RWPE1 (cell line): Measurements from ENCODE around the gene ISY1.

Experiments used
- CTCF ChIA-PET: fragments of 350-600 bp; sonication (Branson Sonifier 250); formaldehyde crosslinking; extraction: SDS; loops from one replicate; lab custom pipeline; 2021; lab: Yijun Ruan, JAX
- POLR2A ChIA-PET: fragments of 400-600 bp; formaldehyde crosslinking; extraction: SDS; loops from one replicate; lab custom pipeline; 2020; ENCODE audit warnings: antibody characterized with exemption; ENCODE audit not compliant: low non-redundant PET; lab: Yijun Ruan, JAX
- DNase-seq: peaks from one replicate; pipeline ENCODE4 v3.0.0; 2012; ENCODE audit warnings: low spot score
- H3K27ac ChIP-seq: fragments of 450-650 bp; 2 replicates; pipeline ENCODE4 v1.5.1; 2017
- TF ChIP-seq, protein P1 (sequence below): fragments of 450-650 bp; conservative IDR thresholded peaks from 2 replicates; pipeline ENCODE4 v1.5.1; 2017; ENCODE audit warnings: low read depth, mild to moderate bottlenecking

Gene ISY1

DNA sequence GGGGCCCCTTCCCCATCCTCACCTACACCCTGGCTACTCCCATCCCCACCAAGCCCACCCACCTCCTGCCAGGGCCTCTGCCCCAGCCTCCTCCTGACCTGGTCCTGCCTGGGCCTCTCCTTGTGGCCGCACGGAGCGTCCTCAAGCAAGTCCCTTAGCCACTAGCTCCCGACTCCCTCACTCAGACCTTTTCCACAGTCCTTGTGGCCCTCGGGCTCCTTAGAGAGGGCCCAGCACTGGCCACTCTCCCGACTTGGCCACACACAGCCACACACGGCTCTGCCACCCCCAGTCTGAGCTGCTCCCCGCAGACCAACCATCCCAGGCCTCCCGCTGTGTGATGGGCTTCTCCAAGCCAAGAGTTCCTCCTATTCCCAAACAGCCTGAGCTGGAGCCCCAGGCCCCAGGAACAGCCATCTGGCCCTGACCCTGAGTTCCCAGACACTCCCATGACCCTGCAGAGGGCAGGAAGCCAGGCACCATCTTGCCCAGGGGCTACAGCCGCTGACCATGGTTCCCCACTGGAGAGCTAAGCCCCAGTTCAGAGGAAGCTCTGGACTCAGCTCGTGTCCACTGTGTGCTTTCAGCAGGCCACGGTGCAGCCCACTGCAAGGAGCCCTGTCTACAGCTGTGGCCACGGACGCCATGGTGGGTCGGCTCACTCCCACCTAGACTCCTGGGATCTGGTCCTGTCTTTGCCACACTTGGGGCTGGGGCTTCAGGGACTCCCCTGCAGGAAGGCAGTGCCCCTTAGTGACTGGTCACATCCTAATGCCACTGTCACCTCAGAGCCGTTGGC is 32.3 kb downstream of the ISY1 start:
- TF ChIP-seq, protein P1, sequence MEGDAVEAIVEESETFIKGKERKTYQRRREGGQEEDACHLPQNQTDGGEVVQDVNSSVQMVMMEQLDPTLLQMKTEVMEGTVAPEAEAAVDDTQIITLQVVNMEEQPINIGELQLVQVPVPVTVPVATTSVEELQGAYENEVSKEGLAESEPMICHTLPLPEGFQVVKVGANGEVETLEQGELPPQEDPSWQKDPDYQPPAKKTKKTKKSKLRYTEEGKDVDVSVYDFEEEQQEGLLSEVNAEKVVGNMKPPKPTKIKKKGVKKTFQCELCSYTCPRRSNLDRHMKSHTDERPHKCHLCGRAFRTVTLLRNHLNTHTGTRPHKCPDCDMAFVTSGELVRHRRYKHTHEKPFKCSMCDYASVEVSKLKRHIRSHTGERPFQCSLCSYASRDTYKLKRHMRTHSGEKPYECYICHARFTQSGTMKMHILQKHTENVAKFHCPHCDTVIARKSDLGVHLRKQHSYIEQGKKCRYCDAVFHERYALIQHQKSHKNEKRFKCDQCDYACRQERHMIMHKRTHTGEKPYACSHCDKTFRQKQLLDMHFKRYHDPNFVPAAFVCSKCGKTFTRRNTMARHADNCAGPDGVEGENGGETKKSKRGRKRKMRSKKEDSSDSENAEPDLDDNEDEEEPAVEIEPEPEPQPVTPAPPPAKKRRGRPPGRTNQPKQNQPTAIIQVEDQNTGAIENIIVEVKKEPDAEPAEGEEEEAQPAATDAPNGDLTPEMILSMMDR: no peak
- CTCF ChIA-PET: interaction anchor here (0.6 kb wide), 2 partner anchors 105 to 148 kb away, joined by 3 read pairs; no protein-coding TSS in a partner anchor
- POLR2A ChIA-PET: no interaction called here
- peak overlapping the region; percentile 39; the same call in 1 of the 2 replicates for H3K27ac ChIP-seq
- DNase-seq: no peak

DNA sequence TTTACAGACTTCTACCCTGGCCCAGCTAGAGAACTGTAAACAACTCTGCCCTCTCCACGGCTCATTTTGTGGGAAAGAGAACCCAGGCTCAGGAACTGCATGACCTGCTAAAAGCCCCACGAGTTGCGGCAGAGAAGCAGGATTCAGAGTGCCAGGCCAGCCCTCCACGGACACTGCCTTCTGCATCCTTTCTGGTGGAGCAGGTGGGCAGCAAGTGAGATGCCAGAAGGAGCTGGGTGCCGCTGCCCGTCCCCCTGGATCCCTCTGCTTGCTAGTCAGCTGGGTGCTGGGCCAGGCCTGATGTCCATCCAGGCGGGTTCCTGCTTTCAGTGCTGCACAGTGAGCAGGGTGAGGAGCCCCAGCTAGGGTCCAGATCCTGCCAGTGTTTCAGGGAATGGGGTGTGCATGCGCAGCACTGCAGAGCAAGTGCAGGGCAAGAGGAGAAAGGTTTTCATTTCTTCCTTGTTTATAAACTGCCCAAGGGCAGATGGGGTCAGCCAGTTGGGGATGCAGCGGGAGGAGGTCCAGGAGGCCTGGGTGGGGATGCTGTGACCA is 34.1 kb downstream of the ISY1 start:
- POLR2A ChIA-PET: no interaction called here
- no peak for DNase-seq
- TF ChIP-seq, protein P1: no peak
- CTCF ChIA-PET: interaction anchor here (0.8 kb wide), 1 partner anchor 157 kb away, joined by 6 read pairs; no protein-coding TSS in a partner anchor
- H3K27ac ChIP-seq: peak overlapping the region; percentile 39

DNA sequence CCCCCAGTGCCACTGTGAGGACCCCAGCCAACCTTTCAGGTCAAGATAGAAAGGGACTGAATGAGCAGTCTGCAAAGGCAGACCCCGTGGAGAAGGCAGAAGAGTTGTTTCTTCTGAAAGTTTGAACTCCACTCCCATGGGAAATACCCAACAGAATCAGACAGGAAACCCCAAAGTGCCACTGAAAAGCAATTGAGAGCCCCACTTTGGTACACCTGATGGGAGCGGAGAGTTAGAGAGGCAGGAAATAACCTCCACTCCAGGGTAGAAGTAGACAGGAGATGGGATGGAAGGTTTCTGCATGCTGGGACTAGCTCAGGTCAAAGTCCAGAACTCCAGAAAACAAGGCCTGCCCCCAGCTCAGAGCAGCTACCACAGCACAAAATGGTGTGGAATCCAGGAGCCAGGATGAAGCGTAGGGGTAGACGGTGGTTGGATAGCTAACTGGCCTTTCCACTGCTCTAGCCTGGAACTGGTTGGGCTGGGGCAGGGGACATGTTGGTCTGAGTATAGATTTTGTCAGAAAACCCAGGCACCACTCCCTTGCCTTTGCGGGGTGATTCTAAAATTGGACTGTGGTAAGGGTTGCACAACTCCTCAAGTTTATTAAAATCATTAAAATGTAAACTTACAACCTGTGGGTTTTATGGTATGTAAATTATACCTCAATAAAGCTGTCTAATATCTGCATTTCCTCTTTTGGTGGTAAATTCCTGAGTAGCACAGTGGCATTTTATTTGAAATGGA is 37.4 kb downstream of the ISY1 start:
- peak overlapping the region; percentile 83 for H3K27ac ChIP-seq
- ChIA-PET POLR2A (no interaction called here), CTCF (interaction anchor here (1.0 kb wide), 1 partner anchor 154 kb away, joined by 3 read pairs; no protein-coding TSS in a partner anchor)
- no peak for DNase-seq
- TF ChIP-seq, protein P1: no peak

DNA sequence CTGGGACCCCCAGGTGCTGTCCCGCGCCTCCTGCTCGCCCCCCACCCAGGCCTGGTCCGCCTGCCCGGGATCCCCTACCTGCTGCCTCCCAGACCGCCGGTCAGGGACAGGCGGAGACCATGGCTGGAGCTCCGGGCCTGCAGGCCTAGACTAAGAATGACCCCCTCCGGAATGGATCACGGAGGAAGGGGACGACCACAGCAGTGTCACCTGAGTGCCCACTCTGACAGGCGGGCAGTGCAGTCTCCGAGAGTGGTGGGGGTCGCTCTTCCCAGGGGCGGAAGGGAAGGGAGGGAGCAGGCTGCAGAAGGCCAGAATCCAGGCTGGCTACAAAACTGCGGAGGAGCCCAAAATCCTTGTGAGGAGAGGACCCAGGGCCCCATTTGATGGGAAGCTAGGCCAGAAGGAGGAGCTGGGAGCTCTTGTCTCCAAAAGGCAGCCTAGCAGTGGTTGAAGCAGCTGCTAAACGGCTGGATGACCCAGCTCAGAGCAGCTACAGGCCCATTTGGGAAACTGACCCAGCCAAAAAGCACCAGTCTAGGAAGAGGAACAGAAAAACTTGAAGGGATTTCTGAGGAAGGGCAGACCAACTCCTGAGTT is 38.4 kb downstream of the ISY1 start:
- DNase-seq: no peak
- POLR2A ChIA-PET: no interaction called here
- peak overlapping the region; percentile 83 for H3K27ac ChIP-seq
- TF ChIP-seq, protein P1: no peak
- CTCF ChIA-PET: interaction anchor here (0.6 to 1.0 kb wide), 3 partner anchors 8 to 153 kb away, joined by 3 read pairs; no protein-coding TSS in a partner anchor

DNA sequence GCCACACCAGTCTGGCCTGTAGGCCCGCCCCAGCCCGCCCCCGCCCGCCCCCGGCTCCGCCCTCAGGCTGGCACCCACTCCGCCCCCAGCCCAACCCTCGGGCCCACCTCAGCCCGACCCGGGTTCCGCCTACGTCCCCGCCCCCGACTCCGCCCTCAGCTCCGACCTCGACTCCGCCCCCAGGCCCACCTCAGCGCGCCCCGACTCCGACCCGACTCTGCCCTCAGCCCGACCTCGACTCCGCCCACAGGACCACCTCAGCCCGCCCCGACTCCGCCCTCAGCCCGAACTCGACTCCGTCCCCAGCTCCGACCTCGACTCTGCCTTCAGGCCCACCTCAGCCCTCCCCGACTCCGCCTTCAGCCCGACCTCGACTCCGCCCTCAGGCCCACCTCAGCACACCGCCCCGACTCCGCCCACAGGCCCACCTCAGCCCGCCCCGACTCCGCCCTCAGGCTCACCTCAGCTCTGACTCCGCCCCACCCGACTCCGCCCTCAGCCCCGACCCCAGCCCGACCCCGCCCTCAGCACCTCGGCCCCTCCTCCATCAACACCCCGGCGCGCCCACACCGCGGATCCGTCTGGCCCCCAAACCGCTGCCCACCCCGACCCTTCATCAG is 39.0 kb downstream of the ISY1 start, which contains the start of gene RAB43:
Gene RAB43, minus strand, starts transcription at position 13 of the 620 bp plus-strand sequence. CDS start 315 bp downstream, outside the sequence.
- DNase-seq: peak; percentile 96
- ChIA-PET POLR2A (interaction anchor here (0.7 kb wide), 1 partner anchor 975 kb away, joined by 5 read pairs; no protein-coding TSS in a partner anchor), CTCF (interaction anchor here (0.6 kb wide), 1 partner anchor 151 kb away, joined by 3 read pairs; no protein-coding TSS in a partner anchor)
- TF ChIP-seq, protein P1: no peak
- H3K27ac ChIP-seq: peak within 1 kb of the TSS; percentile 83
